ENCODE data around the gene KRTAP5-10.
"Not testable (repeated sequence)": the region's sequence is repeated elsewhere in the genome, so short reads cannot be mapped to it uniquely, and the experiment has no call there.

KRTAP5-10 gene, protein sequence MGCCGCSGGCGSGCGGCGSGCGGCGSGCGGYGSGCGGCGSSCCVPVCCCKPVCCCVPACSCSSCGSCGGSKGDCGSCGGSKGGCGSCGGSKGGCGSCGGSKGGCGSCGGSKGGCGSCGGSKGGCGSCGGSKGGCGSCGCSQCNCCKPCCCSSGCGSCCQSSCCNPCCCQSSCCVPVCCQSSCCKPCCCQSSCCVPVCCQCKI

DNA sequence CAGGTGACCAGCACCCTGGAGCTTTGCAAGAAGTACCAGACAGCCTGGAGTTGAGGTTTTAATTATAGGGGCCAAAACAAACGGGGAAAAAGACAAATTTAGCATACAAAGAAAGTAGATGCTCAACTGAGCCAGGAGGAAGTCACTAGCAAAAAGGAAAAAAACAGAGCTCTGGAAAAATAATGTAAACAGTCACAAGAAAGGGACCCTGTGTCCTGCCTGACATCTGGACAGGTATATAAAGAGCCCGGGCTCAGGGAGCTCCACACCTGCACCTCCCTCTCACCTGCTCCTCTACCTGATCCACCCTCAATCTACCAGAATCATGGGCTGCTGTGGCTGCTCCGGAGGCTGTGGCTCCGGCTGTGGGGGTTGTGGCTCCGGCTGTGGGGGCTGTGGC, at the start of gene KRTAP5-10:
KRTAP5-10 (plus strand) TSS at position 301 of the 400 bp plus-strand sequence; CDS start at position 326, 25 bp downstream.
- DNase-seq, result no peak

DNA sequence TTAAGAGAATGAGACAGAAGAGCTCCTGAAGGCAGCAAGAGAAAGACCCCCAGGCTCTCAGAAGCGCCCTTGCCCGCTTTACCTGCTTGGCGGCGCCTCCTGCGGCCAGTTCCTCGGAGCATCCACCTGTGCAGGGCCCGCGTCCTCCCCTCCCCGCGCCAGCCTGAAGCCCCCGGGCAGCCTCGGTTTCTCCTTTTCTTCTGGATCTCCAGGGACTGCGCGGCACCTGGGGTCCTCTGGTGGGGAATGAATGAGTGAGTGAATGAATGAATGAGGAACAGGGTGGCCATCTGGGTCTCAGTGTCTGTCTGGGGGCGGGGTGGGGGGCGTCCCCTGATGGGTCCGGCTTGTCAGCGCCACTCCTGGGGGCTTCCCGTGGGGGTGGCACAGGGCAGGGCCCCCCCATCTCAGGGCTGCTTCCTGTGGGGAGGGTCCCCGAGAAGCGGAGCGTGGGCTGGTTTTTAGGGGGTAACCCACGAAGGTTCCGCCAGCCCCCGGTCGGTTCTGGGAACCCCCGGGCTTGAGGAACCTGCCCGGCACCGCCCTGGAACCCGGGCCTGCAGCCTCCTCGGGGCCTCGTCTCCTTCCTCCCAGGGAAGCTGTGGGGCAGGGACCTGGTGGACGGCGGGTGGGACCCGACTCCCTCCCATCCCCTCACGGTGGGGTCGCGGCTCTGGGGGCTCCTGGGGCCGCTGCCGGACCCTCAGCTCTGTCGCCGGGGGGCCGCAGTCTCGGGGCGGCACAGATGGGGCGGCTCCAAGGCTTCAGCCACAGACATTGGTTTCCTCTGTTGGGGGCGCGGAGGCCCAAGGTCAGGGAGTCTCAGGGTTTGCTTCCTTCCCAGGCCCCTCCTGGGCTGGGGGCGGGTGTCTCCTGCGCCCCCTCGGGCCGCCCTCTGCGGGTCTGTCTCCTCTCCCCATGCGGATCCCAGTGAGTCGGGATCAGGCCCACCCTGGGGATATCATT, 46.6 kb upstream of the KRTAP5-10 start:
- DNase-seq, result no peak

DNA sequence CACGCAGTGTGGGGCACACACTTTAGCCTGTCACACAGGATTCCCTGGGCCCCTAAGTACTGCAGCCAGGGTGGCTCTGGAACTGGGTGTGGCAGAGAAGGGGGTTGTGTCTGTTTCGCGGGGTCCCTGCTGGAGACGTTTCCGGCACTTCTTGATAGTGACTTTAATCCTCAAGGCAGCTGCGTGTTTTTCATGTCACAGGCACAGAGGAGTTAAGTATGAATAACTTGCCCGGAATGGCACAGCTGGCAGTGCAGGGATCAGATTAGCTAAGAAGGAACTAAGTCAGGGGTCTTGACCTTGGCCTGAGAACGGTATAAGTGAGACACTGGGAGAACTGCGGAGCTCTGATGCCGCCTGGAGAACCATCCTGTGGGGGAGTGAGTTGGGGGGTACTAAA, 45.8 kb upstream of the KRTAP5-10 start:
- DNase-seq, result no peak

DNA sequence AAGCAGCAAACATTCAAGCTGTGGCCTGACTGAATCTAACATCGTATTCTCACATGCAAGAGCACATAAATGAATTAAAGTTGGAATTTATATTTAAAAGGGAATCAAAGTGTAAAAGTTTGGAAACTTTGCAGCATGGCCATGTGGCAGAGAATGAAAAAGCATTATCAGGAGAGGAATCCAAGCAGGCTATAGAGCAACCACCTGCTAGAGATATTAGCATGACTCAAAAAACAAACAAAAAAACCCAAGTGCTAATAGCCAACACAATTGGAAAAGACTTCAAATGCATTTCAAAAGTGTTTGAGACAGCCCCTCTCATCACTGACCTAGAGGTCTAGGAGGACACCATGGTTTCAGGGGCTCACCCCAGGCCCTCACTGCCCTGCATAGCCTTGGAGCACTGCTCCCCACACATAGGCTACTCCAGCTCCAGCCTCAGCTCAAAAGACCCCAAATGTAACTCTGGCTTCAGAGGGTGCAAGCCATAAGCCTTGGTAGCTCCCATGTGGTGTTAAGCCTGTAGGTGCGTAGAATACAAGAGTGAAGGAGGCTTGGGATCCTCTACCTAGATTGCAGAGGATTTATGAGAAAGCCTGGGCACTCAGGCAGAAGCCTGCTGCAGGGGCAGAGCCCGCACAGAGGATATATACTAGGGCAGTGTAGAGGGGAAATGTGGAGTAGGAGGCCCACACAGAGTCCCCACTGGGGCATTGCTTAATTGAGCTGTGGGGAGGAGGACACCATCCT, 40.0 kb upstream of the KRTAP5-10 start:
- no peak for DNase-seq

DNA sequence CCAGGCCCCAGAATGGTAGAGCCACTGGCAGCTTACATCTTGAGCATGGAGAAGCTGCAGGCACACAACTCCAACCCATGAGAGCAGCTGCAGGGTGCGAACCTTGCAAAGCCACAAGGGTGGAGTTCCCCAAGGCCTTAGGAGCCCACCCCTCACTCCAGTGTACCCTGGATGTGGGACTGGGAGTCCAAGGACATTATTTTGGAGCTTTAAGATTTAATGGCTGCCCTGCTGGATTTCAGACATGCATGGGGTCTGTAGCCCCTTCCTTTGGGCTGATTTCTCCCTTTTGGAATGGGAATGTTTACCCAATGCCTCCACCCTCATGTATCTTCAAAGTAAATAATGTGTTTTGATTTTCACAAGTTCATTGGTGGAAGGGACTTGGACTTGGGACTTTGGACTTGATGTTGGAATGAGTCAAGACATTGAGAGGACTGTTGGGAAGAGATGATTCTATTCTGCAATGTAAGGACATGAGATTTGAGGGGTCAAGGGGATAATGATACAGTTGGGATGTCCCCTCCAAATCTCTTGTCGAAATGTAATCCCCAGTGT, 39.3 kb upstream of the KRTAP5-10 start:
- DNase-seq, result no peak

DNA sequence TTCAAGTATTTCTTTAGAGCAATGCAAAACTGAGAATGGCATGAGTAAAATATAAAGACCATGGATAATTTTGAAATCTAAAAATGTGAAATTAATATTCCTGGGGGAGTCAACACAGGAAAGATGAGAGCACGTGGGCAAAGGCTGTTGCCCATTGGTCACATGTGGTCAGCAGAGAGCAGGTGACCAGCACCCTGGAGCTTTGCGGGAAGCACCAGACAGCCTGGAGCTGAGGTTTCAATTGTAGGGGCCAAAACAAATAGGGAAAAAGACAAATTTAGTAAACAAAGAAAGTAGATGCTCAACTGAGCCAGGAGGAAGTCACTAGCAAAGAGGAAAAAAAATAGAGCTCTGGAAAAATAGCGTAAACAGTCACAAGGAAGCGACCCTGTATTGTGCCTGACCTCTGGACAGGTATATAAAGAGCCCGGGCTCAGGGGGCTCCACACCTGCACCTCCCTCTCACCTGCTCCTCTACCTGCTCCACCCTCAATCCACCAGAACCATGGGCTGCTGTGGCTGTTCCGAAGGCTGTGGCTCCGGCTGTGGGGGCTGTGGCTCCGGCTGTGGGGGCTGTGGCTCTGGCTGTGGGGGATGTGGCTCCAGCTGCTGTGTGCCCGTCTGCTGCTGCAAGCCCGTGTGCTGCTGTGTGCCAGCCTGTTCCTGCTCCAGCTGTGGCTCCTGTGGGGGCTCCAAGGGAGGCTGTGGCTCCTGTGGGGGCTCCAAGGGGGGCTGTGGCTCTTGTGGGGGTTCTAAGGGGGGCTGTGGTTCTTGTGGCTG, 38.4 kb upstream of the KRTAP5-10 start, which contains the start of gene KRTAP5-7:
KRTAP5-7 (plus strand) TSS at position 472 of the 780 bp plus-strand sequence; CDS start at position 506, 34 bp downstream.
- not testable (repeated sequence) for DNase-seq

DNA sequence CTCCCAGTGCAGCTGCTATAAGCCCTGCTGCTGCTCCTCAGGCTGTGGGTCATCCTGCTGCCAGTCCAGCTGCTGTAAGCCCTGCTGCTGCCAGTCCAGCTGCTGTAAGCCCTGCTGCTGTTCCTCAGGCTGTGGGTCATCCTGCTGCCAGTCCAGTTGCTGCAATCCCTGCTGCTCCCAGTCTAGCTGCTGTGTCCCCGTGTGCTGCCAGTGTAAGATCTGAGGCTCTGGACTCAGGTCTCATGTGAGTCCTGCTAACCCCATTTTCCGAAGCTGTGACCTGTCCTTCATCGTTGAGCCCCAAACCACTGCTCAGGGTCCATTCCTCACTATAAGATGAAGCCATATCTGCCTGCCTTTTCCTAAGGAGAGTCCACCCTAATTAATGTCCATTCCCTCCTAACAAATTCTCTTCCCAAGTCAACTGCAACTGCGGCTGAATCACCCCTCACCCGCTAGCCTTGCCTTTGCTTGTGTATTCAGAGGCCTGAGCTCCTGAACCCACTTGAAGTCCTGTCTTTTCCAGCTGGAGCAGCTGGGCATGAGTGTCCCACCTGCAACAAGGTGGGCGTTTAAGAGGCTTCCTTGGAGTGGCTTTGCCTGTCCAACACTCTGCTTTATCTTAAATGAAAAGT, 37.7 kb upstream of the KRTAP5-10 start:
- no peak for DNase-seq

DNA sequence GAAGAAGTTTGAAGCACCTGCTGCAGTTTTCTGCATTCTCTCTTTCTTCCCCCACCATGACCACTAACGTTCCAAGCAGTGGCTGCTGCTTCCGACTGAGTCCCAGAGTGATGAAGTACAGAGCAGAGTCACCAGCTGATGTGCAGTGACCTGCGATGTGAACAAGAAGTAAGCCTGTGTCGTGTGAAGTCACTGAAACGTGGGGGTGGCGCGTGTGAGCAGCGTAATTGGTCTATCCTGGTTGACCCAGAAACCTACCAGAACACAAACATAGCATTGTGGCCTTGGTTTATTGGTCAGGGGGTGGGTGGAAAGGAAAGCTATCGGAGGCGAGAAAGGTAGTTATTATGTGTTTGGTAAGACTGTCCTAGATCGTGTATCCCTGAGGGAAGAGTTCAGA, 34.8 kb upstream of the KRTAP5-10 start:
- no peak for DNase-seq

DNA sequence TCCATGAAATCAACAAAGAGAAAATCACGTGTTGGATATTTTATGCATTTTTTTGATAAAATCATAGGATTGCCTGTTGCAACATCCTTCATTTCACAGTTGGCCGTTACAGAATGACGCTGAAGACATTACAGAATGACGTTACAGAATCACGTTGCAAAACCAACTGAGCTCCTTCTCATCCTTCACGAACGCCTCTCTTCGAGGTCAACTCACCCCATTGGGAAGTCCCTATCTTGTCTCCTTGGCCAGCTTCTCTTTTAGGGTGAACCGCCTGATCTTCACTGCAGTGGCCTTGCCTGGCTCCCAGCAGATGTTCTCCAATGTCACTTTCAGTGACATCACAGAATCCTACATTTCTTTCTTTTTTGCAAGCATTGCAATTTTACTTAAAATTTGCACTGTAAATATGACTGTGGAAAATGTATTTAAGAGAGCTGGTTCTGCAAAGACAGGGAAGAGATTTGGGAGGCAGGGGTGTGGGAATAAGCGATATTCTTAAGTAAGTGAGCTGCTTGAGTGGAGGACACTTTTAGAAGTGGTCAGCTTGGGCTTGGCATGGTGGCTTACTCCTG, 33.2 kb upstream of the KRTAP5-10 start:
- DNase-seq, result no peak

DNA sequence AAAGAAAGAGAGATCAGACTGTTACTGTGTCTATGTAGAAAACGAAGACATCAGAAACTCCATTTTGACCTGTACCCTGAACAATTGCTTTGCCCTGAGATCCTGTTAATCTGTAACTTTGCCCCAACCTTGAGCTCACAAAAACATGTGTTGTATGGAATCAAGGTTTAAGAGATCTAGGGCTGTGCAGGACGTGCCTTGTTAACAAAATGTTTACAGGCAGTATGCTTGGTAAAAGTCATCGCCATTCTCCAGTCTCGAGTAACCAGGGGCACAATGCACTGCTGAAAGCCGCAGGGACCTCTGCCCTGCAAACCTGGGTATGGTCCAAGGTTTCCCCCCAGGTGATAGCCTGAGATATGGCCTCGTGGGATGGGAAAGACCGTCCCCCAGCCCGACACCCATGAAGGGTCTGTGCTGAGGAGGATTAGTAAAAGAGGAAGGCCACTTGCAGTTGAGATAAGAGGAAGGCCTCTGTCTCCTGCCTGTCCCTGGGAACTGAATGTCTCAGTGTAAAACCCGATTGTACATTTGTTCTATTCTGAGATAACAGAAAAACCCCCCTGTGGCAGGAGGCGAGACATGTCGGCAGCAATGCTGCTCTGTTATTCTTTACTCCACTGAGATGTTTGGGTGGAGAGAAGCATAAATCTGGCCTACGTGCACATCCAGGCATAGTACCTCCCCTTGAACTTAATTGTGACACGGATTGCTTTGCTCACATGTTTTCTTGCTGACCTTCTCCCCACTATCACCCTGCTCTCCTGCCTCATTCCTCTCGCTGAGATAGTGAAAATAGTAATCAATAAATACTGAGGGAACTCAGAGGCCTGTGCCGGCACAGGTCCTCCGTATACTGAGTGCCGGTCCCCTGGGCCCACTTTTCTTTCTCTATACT, 30.4 kb upstream of the KRTAP5-10 start:
- not testable (repeated sequence) for DNase-seq

DNA sequence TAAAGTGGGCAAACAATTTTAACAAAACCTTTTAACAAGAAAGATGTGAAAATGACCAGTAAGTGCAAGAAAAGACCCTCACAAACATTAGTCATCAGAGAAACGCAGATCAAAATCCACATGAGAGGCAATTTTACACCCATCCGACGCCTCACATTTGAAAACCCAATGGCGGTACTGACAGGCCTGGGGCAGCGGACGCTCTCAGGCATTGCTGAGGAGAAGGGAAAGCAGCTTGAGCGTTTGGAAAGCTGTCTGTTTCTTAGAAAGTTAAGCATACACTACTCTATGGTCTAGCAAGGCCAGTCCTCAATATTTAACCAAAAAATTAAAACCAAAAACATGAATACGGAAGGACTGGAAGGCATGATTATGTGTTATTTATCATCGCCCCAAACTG, 29.5 kb upstream of the KRTAP5-10 start:
- DNase-seq, result no peak

DNA sequence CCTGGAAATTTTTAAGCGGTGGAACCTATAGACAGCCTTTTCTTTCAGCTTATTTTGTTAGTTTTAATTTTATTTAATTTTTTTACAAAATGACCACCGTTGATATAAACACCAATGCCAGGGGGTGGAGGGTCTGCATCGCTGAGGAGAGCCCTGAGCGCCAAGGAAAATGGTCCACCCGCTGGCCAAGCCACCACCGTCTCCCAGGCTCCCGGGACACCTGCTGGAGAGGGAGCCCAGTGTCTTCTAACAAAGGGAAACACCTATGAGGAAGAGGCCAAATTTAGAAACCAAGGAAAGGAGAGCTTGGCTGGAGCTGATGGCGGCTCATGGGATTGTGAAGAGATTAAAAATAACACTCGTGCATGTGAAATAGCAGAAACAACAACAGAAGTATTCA, 27.8 kb upstream of the KRTAP5-10 start:
- DNase-seq, result no peak

DNA sequence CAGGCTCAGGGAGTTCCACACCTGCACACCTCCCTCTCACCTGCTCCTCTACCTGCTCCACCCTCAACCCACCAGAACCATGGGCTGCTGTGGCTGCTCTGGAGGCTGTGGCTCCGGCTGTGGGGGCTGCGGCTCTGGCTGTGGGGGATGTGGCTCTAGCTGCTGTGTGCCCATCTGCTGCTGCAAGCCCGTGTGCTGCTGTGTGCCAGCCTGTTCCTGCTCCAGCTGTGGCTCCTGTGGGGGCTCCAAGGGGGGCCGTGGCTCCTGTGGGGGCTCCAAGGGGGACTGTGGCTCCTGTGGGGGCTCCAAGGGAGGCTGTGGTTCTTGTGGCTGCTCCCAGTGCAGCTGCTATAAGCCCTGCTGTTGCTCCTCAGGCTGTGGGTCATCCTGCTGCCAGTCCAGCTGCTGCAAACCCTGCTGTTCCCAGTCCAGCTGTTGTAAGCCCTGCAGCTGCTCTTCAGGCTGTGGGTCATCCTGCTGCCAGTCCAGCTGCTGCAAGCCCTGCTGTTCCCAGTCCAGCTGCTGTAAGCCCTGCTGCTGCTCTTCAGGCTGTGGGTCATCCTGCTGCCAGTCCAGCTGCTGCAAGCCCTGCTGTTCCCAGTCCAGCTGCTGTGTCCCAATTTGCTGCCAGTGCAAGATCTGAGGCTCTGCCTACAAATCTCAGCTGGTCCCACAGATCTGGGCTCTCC, 27.2 kb upstream of the KRTAP5-10 start, which contains the start of gene KRTAP5-8:
KRTAP5-8 (plus strand) TSS at position 49 of the 689 bp plus-strand sequence; CDS start at position 80, 31 bp downstream.
- DNase-seq, result not testable (repeated sequence)

DNA sequence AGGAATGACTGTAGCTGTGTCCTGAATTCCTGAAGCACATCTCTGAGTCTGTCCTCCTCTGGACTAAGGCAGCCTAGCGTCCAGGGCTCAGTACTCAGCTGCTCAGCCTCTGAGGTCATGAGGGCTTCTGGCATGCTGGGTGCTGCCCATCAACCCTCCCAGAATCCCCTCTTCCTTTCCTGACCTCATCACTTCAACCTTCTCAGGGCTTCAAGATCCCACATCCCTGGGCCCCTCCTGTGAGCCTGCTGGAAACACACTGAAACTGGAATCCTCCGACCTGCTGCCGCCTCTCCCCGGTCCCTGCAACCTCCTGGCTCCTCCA, 26.7 kb upstream of the KRTAP5-10 start:
- DNase-seq, result no peak

DNA sequence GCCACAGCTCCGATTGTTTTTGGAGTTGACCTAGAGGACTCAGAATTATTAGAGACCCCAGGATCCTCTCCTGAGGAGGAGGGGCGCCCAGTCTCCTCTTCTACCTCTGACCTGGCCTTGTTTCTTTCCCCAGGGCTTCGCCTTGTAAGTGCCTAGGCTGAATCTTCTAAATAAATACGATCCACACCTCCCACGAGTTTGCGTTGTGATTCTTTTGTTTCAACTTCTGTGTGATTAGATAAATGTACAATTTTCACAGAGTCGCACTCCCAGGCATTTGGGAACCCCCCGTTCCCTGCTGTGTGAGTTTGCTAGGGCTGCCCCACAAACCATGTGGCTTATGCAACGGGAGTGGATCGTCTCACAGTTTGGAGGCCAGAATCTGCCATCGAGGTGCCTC, 26.3 kb upstream of the KRTAP5-10 start:
- DNase-seq, result no peak

DNA sequence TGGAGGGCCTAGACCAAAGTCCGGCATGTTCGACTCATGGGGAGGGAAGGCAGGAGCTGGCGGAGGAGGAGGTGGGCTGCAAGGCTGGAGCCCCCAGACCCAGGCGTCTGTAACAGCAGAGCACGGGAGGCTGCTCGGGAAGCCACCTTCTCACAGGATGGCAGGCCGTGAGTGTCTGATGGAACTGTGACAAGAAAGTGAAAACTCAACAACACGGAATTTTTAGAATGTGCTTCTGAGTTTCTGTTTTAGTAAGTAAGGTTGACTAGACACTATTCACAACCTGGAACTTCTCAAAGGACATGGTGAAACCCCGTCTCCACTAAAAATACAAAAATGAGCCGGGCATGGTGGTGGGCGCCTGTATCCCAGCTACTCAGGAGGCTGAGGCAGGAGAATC, 25.4 kb upstream of the KRTAP5-10 start:
- not testable (repeated sequence) for DNase-seq

DNA sequence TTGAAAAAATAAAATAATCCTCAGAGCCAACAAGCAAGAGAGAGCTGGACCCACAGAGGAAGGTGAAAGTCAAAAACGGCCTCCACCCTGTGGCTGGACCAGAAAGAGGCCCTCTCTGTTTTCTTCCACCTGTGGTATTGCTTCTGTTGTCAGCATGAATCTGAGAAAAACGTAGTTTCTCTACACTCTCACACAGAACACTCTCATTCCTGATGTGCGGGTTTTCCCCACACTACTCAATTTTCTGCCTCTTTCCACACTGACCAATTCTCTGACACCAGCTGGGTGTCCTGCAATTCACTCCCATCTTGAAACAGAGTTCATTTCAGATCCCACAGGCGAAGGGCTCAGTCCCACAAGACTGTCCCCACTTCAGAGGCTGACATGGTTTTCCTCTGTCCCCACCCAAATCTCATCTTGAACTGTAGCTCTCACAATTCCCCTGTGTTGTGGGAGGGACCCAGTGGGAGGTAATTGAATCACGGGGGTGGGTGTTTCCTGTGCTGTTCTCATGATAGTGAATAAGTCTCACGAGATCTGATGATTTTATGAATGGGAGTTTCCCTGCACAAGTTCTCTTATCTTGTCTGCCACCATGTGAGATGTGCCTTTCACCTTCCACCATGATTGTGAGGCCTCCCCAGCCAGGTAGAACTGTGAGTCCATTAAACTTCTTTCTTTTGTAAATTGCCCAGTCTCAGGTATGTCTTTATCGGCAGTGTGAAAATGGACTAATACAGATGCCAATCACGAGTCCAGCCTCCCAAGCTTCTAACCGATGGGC, 24.6 kb upstream of the KRTAP5-10 start:
- not testable (repeated sequence) for DNase-seq

DNA sequence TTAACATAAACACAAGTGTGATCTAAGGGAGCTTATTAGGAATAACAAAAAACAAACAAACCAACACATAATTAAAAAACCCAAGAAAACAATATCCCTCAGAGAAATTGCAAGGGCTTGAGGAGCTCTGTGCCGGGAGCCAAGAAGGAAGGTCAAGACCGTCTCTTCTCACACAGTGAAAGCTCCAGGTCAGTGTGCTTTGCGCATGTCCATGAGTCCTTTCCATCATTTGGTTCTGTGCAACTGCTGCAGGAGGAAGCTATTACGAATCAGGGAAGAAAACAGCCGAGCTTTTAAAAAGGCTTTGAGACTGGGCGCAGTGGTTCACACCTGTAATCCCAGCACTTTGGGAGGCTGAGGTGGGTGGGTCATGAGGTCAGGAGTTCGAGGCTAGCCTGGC, 23.0 kb upstream of the KRTAP5-10 start:
- no peak for DNase-seq
